Activated naive CD8-positive, alpha-beta T cell treated with anti-CD3 and anti-CD28 coated beads for 36 hours (primary cell): Measurements from ENCODE around the gene CLCA1. TPM values are rescaled to one million over a fixed set of nuclear protein-coding genes. Genes with fewer than 3 reads are reported as not detected.

Experiments
- DNase-seq: peaks from one replicate; pipeline ENCODE4 v3.0.0; 2021
- H3K27ac Mint-ChIP-seq: one replicate; pipeline ENCODE4 v1.8.0; 2022; ENCODE audit warnings: mild to moderate bottlenecking, moderate library complexity, mixed read lengths
- H3K27me3 Mint-ChIP-seq: one replicate; pipeline ENCODE4 v1.8.0; 2022; ENCODE audit warnings: mild to moderate bottlenecking, mixed read lengths
- H3K36me3 Mint-ChIP-seq: one replicate; pipeline ENCODE4 v1.8.0; 2021; ENCODE audit warnings: mild to moderate bottlenecking, mixed read lengths
- H3K4me1 Mint-ChIP-seq: one replicate; pipeline ENCODE4 v1.8.0; 2021; ENCODE audit warnings: mixed read lengths
- H3K4me3 Mint-ChIP-seq: one replicate; pipeline ENCODE4 v1.8.0; 2022; ENCODE audit warnings: mild to moderate bottlenecking, moderate library complexity, mixed read lengths
- H3K9me3 Mint-ChIP-seq: one replicate; pipeline ENCODE4 v1.8.0; 2022; ENCODE audit warnings: mixed read lengths
- total RNA-seq, 2 experiments: library from RNA; stranded (reverse); gene quantifications; one replicate each; pipeline ENCODE4 v1.2.3, GENCODE V29; 2021

The CLCA1 gene, protein sequence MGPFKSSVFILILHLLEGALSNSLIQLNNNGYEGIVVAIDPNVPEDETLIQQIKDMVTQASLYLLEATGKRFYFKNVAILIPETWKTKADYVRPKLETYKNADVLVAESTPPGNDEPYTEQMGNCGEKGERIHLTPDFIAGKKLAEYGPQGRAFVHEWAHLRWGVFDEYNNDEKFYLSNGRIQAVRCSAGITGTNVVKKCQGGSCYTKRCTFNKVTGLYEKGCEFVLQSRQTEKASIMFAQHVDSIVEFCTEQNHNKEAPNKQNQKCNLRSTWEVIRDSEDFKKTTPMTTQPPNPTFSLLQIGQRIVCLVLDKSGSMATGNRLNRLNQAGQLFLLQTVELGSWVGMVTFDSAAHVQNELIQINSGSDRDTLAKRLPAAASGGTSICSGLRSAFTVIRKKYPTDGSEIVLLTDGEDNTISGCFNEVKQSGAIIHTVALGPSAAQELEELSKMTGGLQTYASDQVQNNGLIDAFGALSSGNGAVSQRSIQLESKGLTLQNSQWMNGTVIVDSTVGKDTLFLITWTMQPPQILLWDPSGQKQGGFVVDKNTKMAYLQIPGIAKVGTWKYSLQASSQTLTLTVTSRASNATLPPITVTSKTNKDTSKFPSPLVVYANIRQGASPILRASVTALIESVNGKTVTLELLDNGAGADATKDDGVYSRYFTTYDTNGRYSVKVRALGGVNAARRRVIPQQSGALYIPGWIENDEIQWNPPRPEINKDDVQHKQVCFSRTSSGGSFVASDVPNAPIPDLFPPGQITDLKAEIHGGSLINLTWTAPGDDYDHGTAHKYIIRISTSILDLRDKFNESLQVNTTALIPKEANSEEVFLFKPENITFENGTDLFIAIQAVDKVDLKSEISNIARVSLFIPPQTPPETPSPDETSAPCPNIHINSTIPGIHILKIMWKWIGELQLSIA
- not detected for total RNA-seq

DNA sequence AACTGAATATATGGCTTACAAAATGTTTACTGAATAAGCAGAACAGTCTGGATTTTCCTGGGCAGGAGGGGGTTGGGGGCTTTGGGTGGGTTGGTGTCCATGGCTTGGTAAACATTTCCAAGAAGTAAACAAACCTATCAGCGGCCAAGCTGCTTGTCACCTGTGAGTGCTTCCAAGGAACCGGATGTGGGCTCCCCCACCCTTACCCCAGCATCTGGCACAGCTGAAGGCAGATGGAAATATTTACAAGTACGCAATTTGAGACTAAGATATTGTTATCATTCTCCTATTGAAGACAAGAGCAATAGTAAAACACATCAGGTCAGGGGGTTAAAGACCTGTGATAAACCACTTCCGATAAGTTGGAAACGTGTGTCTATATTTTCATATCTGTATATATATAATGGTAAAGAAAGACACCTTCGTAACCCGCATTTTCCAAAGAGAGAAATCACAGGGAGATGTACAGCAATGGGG lies at the start of gene CLCA1:
CLCA1 (plus strand) TSS at position 427 of the 477 bp plus-strand sequence; CDS start at position 472, 45 bp downstream.
- Mint-ChIP-seq H3K27me3 (peaks cover 4% of the 10 kb centered on the region), H3K4me1 (peaks cover 2% of the 10 kb centered on the region), H3K27ac (no peak within 1 kb of the TSS), H3K36me3 (no peaks in the 10 kb centered on the region), H3K4me3 (no peak within 1 kb of the TSS), H3K9me3 (no peaks in the 10 kb centered on the region)
- no peak for DNase-seq

DNA sequence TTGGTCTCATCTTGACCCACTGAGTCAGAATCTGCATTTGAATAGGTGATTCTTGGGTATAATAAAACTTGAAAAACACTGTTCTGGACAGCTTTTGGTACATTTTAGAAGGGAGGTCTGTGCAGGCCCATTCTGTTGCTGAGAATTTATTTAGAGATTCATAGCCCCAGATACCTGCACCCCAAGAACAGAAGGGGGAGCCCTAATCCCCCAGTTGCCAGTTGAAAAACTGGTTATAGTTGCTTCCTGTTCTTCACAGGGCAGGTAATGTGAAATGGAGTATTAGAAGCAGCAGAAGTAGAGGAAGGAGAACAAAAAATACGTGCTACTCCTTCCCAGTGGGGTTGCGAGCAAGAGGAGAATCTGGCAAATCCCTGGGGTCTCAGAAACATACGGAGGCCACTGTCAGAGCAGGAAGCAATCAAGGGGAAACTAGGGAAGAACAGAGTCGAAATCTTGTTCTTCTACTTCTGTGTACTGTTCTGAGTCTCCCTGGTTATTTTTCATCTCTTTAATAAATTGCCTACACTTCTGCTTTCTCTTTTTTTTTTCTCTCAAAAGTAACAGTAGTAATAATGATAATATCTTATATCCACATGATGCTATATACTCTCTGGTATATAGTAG lies 49.3 kb upstream of the CLCA1 start:
- DNase-seq, result peak; percentile 34
- H3K27ac Mint-ChIP-seq, result no peak overlapping the region
- peak overlapping the region; percentile 20 for H3K4me3 Mint-ChIP-seq
- H3K36me3 Mint-ChIP-seq, result no peaks in the 10 kb centered on the region
- H3K4me1 Mint-ChIP-seq, result peaks cover 2% of the 10 kb centered on the region
- no peaks in the 10 kb centered on the region for H3K9me3 Mint-ChIP-seq
- no peaks in the 10 kb centered on the region for H3K27me3 Mint-ChIP-seq

DNA sequence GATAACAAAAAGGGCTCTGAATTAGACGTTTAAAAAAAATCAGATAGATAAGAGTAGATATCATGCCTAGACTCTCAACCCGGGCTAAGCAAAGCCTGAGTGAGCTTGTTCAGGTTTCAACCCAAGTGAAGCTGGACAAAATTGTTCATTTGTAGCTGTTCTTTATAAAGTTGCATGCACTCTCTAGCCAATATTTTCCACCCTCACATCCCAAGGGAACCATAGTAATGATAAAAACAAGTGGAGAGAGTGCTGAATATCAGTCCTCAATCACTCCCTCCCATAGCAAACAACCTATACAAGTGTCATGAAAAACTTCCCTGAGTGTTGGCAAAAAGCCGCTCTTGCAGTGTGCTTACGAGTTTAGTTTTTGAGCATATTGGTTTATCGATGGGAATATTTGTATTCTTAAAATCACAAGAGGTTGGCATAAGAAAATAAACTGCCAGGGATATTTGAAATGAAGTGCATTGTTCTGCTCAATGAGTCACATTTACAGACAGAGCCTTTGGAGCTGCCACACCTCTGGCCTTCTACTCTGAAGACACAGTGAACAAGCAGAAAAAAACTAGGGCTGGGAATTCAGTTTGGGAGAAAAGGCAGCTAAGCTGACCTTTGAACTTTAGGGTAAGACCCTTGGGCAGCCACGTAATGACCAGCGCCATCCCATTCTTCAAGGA lies 47.0 kb upstream of the CLCA1 start:
- H3K9me3 Mint-ChIP-seq, result no peaks in the 10 kb centered on the region
- no peak overlapping the region for H3K4me3 Mint-ChIP-seq
- H3K4me1 Mint-ChIP-seq, result peaks cover 2% of the 10 kb centered on the region
- no peaks in the 10 kb centered on the region for H3K36me3 Mint-ChIP-seq
- no peak for DNase-seq
- peaks cover 4% of the 10 kb centered on the region for H3K27me3 Mint-ChIP-seq
- H3K27ac Mint-ChIP-seq, result no peak overlapping the region

DNA sequence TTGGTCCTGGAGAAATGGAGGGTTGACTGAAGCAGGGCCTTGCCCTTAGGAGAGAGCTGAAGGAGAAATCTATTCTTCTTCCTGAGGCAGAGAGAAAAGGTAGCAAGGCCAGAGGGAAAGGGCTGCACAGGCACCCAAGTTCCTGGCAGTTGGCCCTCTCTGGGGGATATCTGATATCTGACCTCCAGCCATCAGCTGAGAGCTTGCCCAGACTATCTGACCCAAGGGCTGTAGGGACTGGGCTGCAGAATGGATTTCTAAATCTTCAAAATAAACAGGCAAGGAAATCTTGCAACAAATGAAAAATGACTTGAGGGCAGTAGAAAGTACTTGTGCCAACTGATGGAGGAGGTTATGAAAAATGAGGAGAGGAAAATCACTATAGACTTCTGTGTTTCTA lies 45.3 kb upstream of the CLCA1 start:
- Mint-ChIP-seq H3K4me3 (no peak overlapping the region), H3K9me3 (no peaks in the 10 kb centered on the region), H3K36me3 (no peaks in the 10 kb centered on the region), H3K27ac (no peak overlapping the region), H3K4me1 (peaks cover 2% of the 10 kb centered on the region), H3K27me3 (peaks cover 4% of the 10 kb centered on the region)
- no peak for DNase-seq

DNA sequence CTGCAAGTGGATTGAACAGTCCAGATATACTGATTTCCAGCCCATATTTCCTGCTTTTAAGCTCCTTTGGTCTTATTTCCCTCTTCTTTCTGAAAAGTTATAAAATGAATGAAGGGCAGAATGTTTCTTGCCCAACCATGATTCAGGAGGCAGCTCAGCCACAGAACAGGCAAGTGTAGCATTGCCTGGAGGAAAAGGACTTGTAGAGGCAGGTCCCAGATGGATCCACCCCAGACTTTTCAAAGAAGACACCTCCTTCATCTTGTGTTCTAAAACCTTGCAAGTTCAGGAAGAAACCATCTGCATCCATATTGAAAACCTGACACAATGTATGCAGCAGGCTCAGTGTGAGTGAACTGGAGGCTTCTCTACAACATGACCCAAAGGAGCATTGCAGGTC lies 44.9 kb upstream of the CLCA1 start, which contains the start of gene CLCA2:
CLCA2 (plus strand) TSS at position 299 of the 400 bp plus-strand sequence; CDS start at position 376, 77 bp downstream.
- no peaks in the 10 kb centered on the region for H3K9me3 Mint-ChIP-seq
- H3K27me3 Mint-ChIP-seq, result peaks cover 4% of the 10 kb centered on the region
- DNase-seq, result no peak
- H3K36me3 Mint-ChIP-seq, result no peaks in the 10 kb centered on the region
- H3K4me1 Mint-ChIP-seq, result peaks cover 2% of the 10 kb centered on the region
- H3K27ac Mint-ChIP-seq, result no peak within 1 kb of the TSS
- H3K4me3 Mint-ChIP-seq, result no peak within 1 kb of the TSS

DNA sequence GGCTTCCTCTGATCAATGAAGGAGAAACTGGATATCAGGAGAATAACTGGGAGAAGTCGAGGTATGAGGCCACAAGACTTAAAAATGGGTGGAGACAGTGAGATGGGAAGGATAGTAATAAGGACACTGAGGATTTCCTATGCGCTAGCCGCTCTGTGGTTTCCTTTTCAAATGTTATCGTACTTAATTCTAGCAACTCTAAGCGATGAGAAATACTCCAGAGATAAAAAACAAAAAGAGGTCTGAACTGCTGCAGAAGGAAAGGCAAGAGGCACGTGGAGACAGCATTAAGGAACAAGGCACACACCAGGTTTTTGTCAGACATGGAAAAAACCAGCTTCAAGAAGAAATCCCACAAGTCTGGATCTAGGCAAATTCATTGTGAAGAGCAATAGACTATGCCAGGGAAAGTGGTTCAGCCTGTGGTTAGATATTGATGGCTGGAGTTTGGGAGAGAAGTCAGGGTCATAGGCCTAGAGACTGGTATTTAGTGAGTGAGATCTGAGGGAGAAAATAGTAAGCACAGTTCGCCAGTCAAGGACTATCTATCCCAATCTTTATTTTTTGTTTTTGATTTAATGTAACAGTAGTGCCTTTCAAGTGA lies 39.5 kb upstream of the CLCA1 start:
- no peak for DNase-seq
- Mint-ChIP-seq H3K36me3 (no peaks in the 10 kb centered on the region), H3K27ac (no peak overlapping the region), H3K4me1 (no peaks in the 10 kb centered on the region), H3K4me3 (no peak overlapping the region), H3K9me3 (no peaks in the 10 kb centered on the region), H3K27me3 (peaks cover 9% of the 10 kb centered on the region)

DNA sequence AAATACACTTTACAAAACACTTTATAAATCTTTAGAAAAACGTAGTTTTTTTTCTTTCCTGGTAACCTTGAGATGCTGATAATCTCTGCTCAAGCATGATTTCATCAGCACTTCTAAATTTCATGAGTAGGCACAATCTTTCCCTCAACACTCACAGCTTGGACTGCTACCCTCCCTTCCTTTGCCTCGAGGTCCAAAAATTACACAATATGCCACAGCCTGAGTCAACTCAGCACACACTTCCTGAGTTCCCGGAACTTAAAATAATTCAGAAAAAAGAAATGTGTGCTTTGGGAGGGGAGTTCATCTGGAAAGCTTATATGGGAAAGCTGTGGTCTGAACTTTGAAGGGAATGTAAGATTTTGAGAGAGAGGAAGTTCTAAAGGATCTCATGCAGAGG lies 38.9 kb upstream of the CLCA1 start:
- peaks cover 10% of the 10 kb centered on the region for H3K27me3 Mint-ChIP-seq
- H3K4me1 Mint-ChIP-seq, result no peaks in the 10 kb centered on the region
- no peak overlapping the region for H3K27ac Mint-ChIP-seq
- H3K4me3 Mint-ChIP-seq, result no peak overlapping the region
- H3K9me3 Mint-ChIP-seq, result no peaks in the 10 kb centered on the region
- H3K36me3 Mint-ChIP-seq, result no peaks in the 10 kb centered on the region
- no peak for DNase-seq

DNA sequence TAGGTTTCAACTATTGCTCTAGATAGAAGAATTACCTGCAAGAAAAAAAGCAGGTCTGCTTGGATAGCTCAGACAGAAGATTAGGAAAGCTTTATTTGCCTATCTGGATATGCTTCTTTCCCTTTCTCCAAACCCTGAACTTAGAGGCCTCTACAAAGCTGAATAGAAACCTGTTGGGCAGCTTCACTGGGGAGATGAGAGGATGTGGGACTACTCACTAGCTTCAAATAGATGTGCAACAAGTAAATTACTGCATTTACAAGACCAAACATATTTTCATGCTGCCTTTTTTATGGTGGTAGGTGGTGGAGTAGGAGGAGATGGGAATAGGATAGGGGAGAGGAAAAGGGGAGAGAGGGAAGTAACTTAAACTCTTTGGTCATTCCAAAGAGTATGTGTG lies 38.4 kb upstream of the CLCA1 start:
- Mint-ChIP-seq H3K4me1 (no peaks in the 10 kb centered on the region), H3K9me3 (no peaks in the 10 kb centered on the region), H3K27me3 (peaks cover 13% of the 10 kb centered on the region), H3K4me3 (no peak overlapping the region), H3K27ac (no peak overlapping the region), H3K36me3 (no peaks in the 10 kb centered on the region)
- no peak for DNase-seq

DNA sequence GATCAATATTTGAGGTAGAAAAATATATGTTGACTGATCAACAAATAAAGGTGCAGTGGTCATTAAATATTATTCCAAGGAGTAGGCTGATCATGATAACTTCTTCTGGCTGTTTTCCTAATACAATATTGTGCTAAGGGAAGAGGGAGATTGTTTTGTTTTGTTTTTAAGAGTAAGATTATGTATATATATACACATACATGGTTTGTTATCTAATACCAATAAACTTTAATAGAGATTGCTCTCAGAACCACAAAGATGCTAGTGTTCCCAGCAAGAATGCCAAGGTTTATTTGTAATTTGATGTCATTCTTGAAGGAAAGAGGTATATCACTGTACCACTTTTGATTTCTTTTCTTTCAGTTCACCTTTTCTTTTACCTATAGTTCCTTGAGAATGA lies 34.7 kb upstream of the CLCA1 start:
- no peaks in the 10 kb centered on the region for H3K36me3 Mint-ChIP-seq

DNA sequence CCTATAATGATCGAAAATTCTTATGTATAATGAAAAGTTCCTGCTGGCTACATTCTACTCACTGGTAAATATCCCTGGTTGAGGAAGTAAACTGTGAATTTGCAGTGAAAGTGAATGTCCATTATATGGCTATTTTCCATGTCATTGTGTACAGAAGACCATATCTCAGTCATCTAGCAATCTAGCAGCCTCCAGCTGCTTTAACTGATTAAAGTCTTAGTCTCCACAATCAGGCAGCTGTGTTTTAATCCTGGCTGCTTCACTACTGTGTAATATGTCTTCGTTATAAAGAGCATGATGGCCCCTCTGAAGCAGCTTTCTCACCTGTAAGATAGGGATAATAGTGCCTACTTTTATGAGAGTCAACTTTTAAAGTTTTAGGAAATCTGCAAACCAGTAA lies 33.4 kb upstream of the CLCA1 start:
- DNase-seq, result no peak
- no peak overlapping the region for H3K27ac Mint-ChIP-seq
- no peaks in the 10 kb centered on the region for H3K4me1 Mint-ChIP-seq
- H3K9me3 Mint-ChIP-seq, result no peaks in the 10 kb centered on the region
- H3K36me3 Mint-ChIP-seq, result no peaks in the 10 kb centered on the region
- no peak overlapping the region for H3K4me3 Mint-ChIP-seq
- peaks cover 9% of the 10 kb centered on the region for H3K27me3 Mint-ChIP-seq

More for the DNA sequence above, 34.7 kb upstream of the CLCA1 start:
- Mint-ChIP-seq H3K9me3 (no peaks in the 10 kb centered on the region), H3K27ac (no peak overlapping the region), H3K4me3 (no peak overlapping the region), H3K27me3 (peaks cover 9% of the 10 kb centered on the region), H3K4me1 (no peaks in the 10 kb centered on the region)
- DNase-seq, result no peak

DNA sequence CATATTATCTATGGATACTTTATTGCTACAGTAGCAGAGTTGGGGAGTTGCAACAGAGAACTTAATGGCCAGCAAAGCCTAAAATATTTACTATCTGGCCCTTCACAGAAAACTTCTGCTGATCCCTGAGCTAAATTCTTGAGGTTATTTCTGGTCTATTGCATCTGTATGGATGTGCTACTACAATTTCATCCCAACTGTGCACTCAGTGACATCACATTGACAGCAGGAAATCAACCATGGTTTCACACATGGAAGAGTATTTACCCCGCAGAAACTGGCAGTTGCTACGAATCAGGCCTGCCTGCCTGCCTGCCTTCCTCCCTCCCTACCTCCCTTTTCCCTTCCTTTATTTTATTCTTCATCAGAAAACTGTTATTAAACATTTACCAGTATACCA lies 32.7 kb upstream of the CLCA1 start:
- H3K9me3 Mint-ChIP-seq, result no peaks in the 10 kb centered on the region
- no peak overlapping the region for H3K4me3 Mint-ChIP-seq
- DNase-seq, result no peak

DNA sequence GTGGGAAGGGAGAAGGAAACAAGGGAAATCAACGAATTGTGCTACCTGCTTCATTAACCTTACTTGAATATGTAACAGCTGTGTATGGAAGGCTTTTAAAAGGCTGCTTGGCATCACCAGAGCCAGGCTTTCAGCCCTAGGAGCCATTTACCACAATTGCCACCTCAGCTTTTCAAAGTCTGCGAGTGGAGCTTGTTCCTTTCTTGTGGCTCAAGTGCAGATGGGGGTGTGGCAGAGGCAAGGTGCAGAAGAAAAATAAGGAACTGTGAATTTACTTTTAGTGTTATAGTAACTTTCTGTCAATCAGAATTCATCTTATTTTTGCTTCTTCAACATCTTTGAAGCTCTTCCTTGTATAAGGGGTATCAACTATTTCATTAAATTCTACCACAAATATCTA lies 27.1 kb upstream of the CLCA1 start:
- no peak overlapping the region for H3K27ac Mint-ChIP-seq
- H3K27me3 Mint-ChIP-seq, result peaks cover 4% of the 10 kb centered on the region
- no peaks in the 10 kb centered on the region for H3K36me3 Mint-ChIP-seq
- H3K4me3 Mint-ChIP-seq, result no peak overlapping the region
- H3K4me1 Mint-ChIP-seq, result peaks cover 8% of the 10 kb centered on the region
- DNase-seq, result no peak
- H3K9me3 Mint-ChIP-seq, result no peaks in the 10 kb centered on the region

More for the DNA sequence above, 32.7 kb upstream of the CLCA1 start:
- H3K27ac Mint-ChIP-seq, result no peak overlapping the region
- no peaks in the 10 kb centered on the region for H3K36me3 Mint-ChIP-seq
- no peaks in the 10 kb centered on the region for H3K4me1 Mint-ChIP-seq
- peaks cover 9% of the 10 kb centered on the region for H3K27me3 Mint-ChIP-seq

DNA sequence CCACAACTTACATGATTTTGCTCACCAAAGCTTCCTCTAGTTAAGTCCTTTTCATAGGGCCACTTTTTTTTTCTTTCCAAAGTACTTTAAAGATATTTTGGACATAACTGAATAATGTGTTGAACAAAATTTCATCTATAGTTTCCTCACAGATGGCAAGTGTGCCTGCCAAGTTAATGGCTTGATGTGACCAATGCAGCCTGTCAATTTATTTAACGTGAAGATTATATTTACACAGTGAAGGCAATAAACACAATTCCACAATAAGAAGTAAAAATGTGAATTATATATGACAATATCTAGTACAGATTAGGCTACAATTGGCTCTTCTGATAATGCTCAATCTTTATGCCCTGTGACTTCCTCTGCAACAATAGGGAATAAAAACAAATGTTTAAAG lies 26.7 kb upstream of the CLCA1 start:
- Mint-ChIP-seq H3K36me3 (no peaks in the 10 kb centered on the region), H3K9me3 (no peaks in the 10 kb centered on the region), H3K4me3 (no peak overlapping the region), H3K27me3 (peaks cover 4% of the 10 kb centered on the region), H3K4me1 (peaks cover 8% of the 10 kb centered on the region), H3K27ac (no peak overlapping the region)
- DNase-seq, result no peak

DNA sequence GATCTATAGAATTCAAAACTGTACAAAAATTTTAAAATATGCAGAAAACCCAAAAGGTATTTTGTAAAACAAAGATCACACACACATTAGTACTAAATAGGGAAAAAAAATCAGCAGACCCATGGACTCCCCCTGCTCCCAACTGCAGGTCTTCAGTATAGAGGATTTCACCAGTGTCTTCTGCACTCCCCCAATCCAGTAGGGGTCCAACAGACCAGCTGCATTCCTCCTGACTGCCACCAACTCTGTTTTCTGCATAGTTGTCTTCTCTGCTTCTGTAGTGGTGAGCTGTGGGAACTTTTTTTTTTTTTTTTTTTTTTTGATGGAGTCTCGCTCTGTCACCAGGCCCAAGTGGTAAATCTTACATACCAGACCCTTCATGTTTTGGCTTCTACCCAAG lies 22.8 kb upstream of the CLCA1 start:
- Mint-ChIP-seq H3K36me3 (no peaks in the 10 kb centered on the region), H3K9me3 (no peaks in the 10 kb centered on the region), H3K27me3 (peaks cover 4% of the 10 kb centered on the region), H3K4me1 (peaks cover 8% of the 10 kb centered on the region), H3K4me3 (no peak overlapping the region), H3K27ac (no peak overlapping the region)
- DNase-seq, result no peak
